ENCODE results near the gene MTHFD1L.

DNA sequence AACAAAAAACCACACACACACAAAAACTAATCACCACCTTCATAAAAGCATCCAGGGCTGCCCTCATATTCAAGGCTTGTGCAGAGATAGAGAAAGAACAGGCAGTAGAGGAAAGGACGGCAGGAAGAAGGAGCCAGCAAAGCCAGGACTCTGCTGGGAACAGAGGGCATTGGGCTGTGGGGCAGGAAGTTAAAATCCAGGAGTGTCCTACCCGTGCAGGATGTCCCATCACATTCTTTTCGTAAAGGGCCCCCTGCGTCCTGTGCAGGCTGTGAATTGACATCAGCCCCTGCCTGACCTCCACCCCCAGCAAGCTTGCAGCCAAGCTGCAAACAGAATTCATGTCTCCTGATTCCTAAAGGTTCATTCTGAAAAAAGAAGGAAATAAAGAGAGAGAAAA lies 277.8 kb downstream of the MTHFD1L start:
- TF ChIP-seq, protein P1, sequence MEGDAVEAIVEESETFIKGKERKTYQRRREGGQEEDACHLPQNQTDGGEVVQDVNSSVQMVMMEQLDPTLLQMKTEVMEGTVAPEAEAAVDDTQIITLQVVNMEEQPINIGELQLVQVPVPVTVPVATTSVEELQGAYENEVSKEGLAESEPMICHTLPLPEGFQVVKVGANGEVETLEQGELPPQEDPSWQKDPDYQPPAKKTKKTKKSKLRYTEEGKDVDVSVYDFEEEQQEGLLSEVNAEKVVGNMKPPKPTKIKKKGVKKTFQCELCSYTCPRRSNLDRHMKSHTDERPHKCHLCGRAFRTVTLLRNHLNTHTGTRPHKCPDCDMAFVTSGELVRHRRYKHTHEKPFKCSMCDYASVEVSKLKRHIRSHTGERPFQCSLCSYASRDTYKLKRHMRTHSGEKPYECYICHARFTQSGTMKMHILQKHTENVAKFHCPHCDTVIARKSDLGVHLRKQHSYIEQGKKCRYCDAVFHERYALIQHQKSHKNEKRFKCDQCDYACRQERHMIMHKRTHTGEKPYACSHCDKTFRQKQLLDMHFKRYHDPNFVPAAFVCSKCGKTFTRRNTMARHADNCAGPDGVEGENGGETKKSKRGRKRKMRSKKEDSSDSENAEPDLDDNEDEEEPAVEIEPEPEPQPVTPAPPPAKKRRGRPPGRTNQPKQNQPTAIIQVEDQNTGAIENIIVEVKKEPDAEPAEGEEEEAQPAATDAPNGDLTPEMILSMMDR (IDR thresholded peaks at IDR 0.05): no peak
- TF ChIP-seq POLR2A (IDR thresholded peaks at IDR 0.05): no peak
